IMR-90 (cell line): ENCODE measurements around the gene CD9. TPM values are rescaled to one million over a fixed set of nuclear protein-coding genes. Genes with fewer than 3 reads are reported as not detected.

Experiments
- ATAC-seq: fragments of 200-7000 bp; cut with Tn5 transposase; 2 replicates; pipeline ENCODE4 v1.9.1; 2020; ENCODE audit warnings: low read depth, mild to moderate bottlenecking, moderate library complexity
- BruUV-seq: library from RNA; stranded (reverse); fragments of 400-500 nt; replicated peaks from 2 replicates; lab custom pipeline; 2021; lab: Mats Ljungman, UMichigan
- CTCF ChIA-PET: fragments of 300-600 bp; formaldehyde crosslinking; extraction: SDS; loops from one replicate; lab custom pipeline; 2021; ENCODE audit warnings: antibody characterized with exemption; lab: Yijun Ruan, JAX
- POLR2A ChIA-PET: fragments of 300-600 bp; sonication (Branson Sonifier 250); formaldehyde crosslinking; loops from one replicate; lab custom pipeline; 2022; ENCODE audit warnings: antibody characterized with exemption; ENCODE audit not compliant: unreplicated experiment; lab: Charles Lee
- DNase-seq: peaks from one replicate; pipeline ENCODE4 v3.0.0; 2013
- H2AFZ ChIP-seq: replicated peaks from 2 replicates; pipeline ENCODE3; 2013; ENCODE audit warnings: low read length, mild to moderate bottlenecking; ENCODE audit not compliant: poor library complexity
- H2AK5ac ChIP-seq: 2 replicates; pipeline ENCODE4 v1.6.1; 2013; ENCODE audit warnings: low read depth, low read length, inconsistent platforms
- H2AK9ac ChIP-seq: replicated peaks from 2 replicates; pipeline ENCODE3; 2013; ENCODE audit warnings: mild to moderate bottlenecking, low read depth, low read length, moderate library complexity; ENCODE audit not compliant: poor library complexity
- H2BK120ac ChIP-seq: 2 replicates; pipeline ENCODE4 v1.6.1; 2013; ENCODE audit warnings: low read depth, low read length, inconsistent platforms
- H2BK15ac ChIP-seq: 3 replicates; pipeline ENCODE4 v1.6.1; 2013; ENCODE audit warnings: low read depth, low read length, inconsistent platforms
- H2BK20ac ChIP-seq: 2 replicates; pipeline ENCODE4 v1.6.1; 2013; ENCODE audit warnings: low read depth, mild to moderate bottlenecking, inconsistent platforms, low read length, moderate library complexity
- H2BK5ac ChIP-seq: 2 replicates; pipeline ENCODE4 v1.6.1; 2013; ENCODE audit warnings: mild to moderate bottlenecking, low read depth, low read length, inconsistent platforms; ENCODE audit not compliant: poor library complexity, severe bottlenecking
- H3K14ac ChIP-seq: replicated peaks from 2 replicates; pipeline ENCODE4 v1.6.1; 2013; ENCODE audit warnings: low read depth, low read length, inconsistent platforms
- H3K18ac ChIP-seq: 2 replicates; pipeline ENCODE4 v1.6.1; 2013; ENCODE audit warnings: low read depth, low read length, control low read depth
- H3K23ac ChIP-seq: 2 replicates; pipeline ENCODE4 v1.6.1; 2013; ENCODE audit warnings: low read depth, low read length, inconsistent platforms
- H3K27ac ChIP-seq: 2 replicates; pipeline ENCODE4 v1.5.1; 2013; ENCODE audit warnings: mild to moderate bottlenecking, control low read depth, low read length; ENCODE audit not compliant: insufficient read depth
- H3K27me3 ChIP-seq: 2 replicates; pipeline ENCODE4 v1.6.1; 2013; ENCODE audit warnings: low read length; ENCODE audit not compliant: control insufficient read depth, insufficient read depth
- H3K36me3 ChIP-seq: 2 replicates; pipeline ENCODE4 v1.6.1; 2013; ENCODE audit warnings: low read length, mixed read lengths; ENCODE audit not compliant: control insufficient read depth, insufficient read depth
- H3K4ac ChIP-seq: 2 replicates; pipeline ENCODE4 v1.6.1; 2013; ENCODE audit warnings: low read depth, low read length, inconsistent platforms
- H3K4me1 ChIP-seq: 2 replicates; pipeline ENCODE4 v1.6.1; 2013; ENCODE audit warnings: low read length, mixed read lengths; ENCODE audit not compliant: control insufficient read depth, insufficient read depth
- H3K4me2 ChIP-seq: 2 replicates; pipeline ENCODE4 v1.6.1; 2013; ENCODE audit warnings: low read depth, mild to moderate bottlenecking, control low read depth, low read length, moderate library complexity
- H3K4me3 ChIP-seq: 2 replicates; pipeline ENCODE4 v1.5.1; 2013; ENCODE audit warnings: low read depth, mild to moderate bottlenecking, control low read depth, low read length, moderate library complexity; ENCODE audit not compliant: insufficient read depth
- H3K56ac ChIP-seq: 2 replicates; pipeline ENCODE4 v1.6.1; 2013; ENCODE audit warnings: low read length, inconsistent platforms; ENCODE audit not compliant: insufficient read depth; ENCODE audit errors: extremely low read depth
- H3K79me1 ChIP-seq, 2 experiments: 2 replicates each; pipeline ENCODE4 v1.6.1; 2013; ENCODE audit warnings: low read length in 2 of 2, inconsistent platforms in 1 of 2, low read depth in 1 of 2
- H3K9ac ChIP-seq: 2 replicates; pipeline ENCODE4 v1.6.1; 2013; ENCODE audit warnings: low read depth, low read length, control low read depth
- H3K9me1 ChIP-seq: 2 replicates; pipeline ENCODE4 v1.6.1; 2013; ENCODE audit warnings: low read length, inconsistent platforms; ENCODE audit not compliant: insufficient read depth
- H3K9me3 ChIP-seq: 2 replicates; pipeline ENCODE4 v1.6.1; 2013; ENCODE audit warnings: low read length; ENCODE audit not compliant: control insufficient read depth, insufficient read depth
- H4K20me1 ChIP-seq: 2 replicates; pipeline ENCODE4 v1.6.1; 2013; ENCODE audit warnings: low read length, inconsistent platforms; ENCODE audit not compliant: insufficient read depth
- H4K5ac ChIP-seq: 2 replicates; pipeline ENCODE4 v1.6.1; 2013; ENCODE audit warnings: mild to moderate bottlenecking, low read depth, low read length, control low read depth
- H4K8ac ChIP-seq, 2 experiments: 2 replicates each; pipeline ENCODE4 v1.6.1; 2013; ENCODE audit warnings: low read depth in 2 of 2, low read length in 2 of 2, control low read depth in 1 of 2, inconsistent platforms in 1 of 2
- H4K91ac ChIP-seq: 2 replicates; pipeline ENCODE4 v1.6.1; 2013; ENCODE audit warnings: low read depth, low read length, inconsistent platforms; ENCODE audit not compliant: insufficient read depth
- BHLHE40 ChIP-seq: fragments of 150-350 bp; IDR thresholded peaks from 2 replicates; pipeline ENCODE4 v1.6.1; 2016; ENCODE audit warnings: mild to moderate bottlenecking, low read depth, low read length
- FOS ChIP-seq: fragments of 150-350 bp; IDR thresholded peaks from 2 replicates; pipeline ENCODE4 v1.6.1; 2016; ENCODE audit warnings: low read depth, low read length
- MAZ ChIP-seq: IDR thresholded peaks from 2 replicates; pipeline ENCODE4 v1.6.1; 2012; ENCODE audit warnings: low read depth, mild to moderate bottlenecking, low read length, improper control_type of control experiment, moderate library complexity, borderline replicate concordance
- NFE2L2 ChIP-seq: fragments of 150-350 bp; IDR thresholded peaks from 2 replicates; pipeline ENCODE4 v1.6.1; 2016; ENCODE audit warnings: low read depth, mild to moderate bottlenecking, low read length
- RCOR1 ChIP-seq: IDR thresholded peaks from 2 replicates; pipeline ENCODE4 v1.6.1; 2012; ENCODE audit warnings: mild to moderate bottlenecking, low read length, improper control_type of control experiment; ENCODE audit not compliant: insufficient replicate concordance
- SMC3 ChIP-seq: fragments of 150-350 bp; IDR thresholded peaks from 2 replicates; pipeline ENCODE4 v1.6.1; 2016; ENCODE audit warnings: low read depth, mild to moderate bottlenecking, antibody characterized with exemption, low read length, moderate library complexity
- WGBS, 2 experiments: methylation state at CpG; one replicate each; pipeline versions ENCODE4 v1.1.5 to v1.1.7; 2013; ENCODE audit warnings: missing lambda C conversion rate in 2 of 2; ENCODE audit not compliant: insufficient read length in 1 of 2; ENCODE audit errors: extremely low coverage in 2 of 2; 5-methylcytosine and 5-hydroxymethylcytosine counted together
- dilution Hi-C: fragments of 300-500 bp; cut with HindIII; formaldehyde crosslinking; loops from one replicate; pipeline ENCODE4 v1.14.3; 2018; ENCODE audit warnings: low sequenced_read_pairs; ENCODE audit not compliant: unreplicated experiment
- in situ Hi-C: fragments of 300-500 bp; cut with MboI; formaldehyde crosslinking; loops from 3 replicates; pipeline ENCODE4 v1.14.3; 2019; ENCODE audit warnings: low sequenced_read_pairs, inconsistent platforms, mixed read lengths
- intact Hi-C: fragments of 100-400 bp; cut with micrococcal nuclease; formaldehyde crosslinking; loops from 2 replicates; pipeline ENCODE4 v1.10.0; 2022
- polyA plus RNA-seq, 3 experiments: library from polyadenylated mRNA; depleted of rRNA; stranded (reverse); fragments of >200 nt; gene quantifications; 2 replicates each; pipeline ENCODE4 v1.2.3, GENCODE V29; 2012; ENCODE audit warnings: low replicate concordance in 1 of 3
- total RNA-seq: library from RNA; depleted of rRNA; stranded (reverse); fragments of >200 nt; gene quantifications from 2 replicates; pipeline ENCODE4 v1.2.3, GENCODE V29; 2012
- TF ChIP-seq, protein P1 (sequence below): conservative IDR thresholded peaks from 2 replicates; pipeline ENCODE4 v1.5.1; 2012; ENCODE audit warnings: mild to moderate bottlenecking, low read depth, low read length, improper control_type of control experiment
- TF ChIP-seq, protein P2 (sequence below): fragments of 150-350 bp; IDR thresholded peaks from 2 replicates; pipeline ENCODE4 v1.6.1; 2017; ENCODE audit warnings: mild to moderate bottlenecking, antibody characterized with exemption, low read length, low read depth
- TF ChIP-seq, protein P3 (sequence below): fragments of 150-350 bp; IDR thresholded peaks from 2 replicates; pipeline ENCODE4 v1.6.1; 2016; ENCODE audit warnings: low read depth, mild to moderate bottlenecking, low read length, moderate library complexity, borderline replicate concordance

The CD9 gene
- total and polyA plus RNA-seq, 2 of the 4 experiments (the other 2 are of a cell fraction): 48.8 to 70.9 TPM

DNA sequence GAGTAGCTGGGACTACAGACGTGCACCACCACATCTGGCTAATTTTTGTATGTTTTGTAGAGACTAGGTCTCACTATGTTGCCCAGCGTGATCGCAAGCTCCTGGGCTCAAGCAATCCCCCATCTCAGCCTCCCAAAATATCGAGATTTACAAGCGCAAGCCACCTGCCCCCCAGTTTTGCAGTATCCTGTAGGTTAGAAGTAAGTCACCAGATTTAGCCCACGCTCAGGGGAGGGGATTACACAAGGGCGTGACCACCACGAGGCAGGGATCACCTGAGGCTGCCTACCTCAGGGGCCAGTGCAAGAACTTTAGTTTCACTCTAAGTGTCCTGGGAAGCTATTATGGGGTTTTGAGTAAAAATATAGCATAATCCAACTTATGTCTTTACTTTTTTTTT, 71.1 kb downstream of the CD9 start:
- Histone ChIP-seq H4K20me1 (no peaks in the 10 kb centered on the region), H4K5ac (no peak overlapping the region), H3K4me2 (no peak overlapping the region), H3K27me3 (no peaks in the 10 kb centered on the region), H3K9ac (no peak overlapping the region), H3K56ac (no peak overlapping the region), H2AK5ac (no peak overlapping the region), H2BK20ac (no peak overlapping the region), H3K9me1 (peaks cover 6% of the 10 kb centered on the region; the same call in 1 of the 2 replicates), H3K4ac (no peak overlapping the region), H2AK9ac (no peak overlapping the region), H3K79me1 (no peaks in the 10 kb centered on the region), H2BK5ac (no peak overlapping the region), H3K14ac (no peak overlapping the region), H3K18ac (no peak overlapping the region), H4K91ac (no peak overlapping the region), H4K8ac (no peak overlapping the region), H2AFZ (no peak overlapping the region), H3K4me3 (no peak overlapping the region), H3K27ac (no peak overlapping the region), H3K9me3 (no peaks in the 10 kb centered on the region), H2BK15ac (no peak overlapping the region), H3K23ac (no peak overlapping the region), H3K4me1 (peaks cover 11% of the 10 kb centered on the region), H3K36me3 (no peaks in the 10 kb centered on the region), H2BK120ac (no peak overlapping the region)
- TF ChIP-seq, protein P1, sequence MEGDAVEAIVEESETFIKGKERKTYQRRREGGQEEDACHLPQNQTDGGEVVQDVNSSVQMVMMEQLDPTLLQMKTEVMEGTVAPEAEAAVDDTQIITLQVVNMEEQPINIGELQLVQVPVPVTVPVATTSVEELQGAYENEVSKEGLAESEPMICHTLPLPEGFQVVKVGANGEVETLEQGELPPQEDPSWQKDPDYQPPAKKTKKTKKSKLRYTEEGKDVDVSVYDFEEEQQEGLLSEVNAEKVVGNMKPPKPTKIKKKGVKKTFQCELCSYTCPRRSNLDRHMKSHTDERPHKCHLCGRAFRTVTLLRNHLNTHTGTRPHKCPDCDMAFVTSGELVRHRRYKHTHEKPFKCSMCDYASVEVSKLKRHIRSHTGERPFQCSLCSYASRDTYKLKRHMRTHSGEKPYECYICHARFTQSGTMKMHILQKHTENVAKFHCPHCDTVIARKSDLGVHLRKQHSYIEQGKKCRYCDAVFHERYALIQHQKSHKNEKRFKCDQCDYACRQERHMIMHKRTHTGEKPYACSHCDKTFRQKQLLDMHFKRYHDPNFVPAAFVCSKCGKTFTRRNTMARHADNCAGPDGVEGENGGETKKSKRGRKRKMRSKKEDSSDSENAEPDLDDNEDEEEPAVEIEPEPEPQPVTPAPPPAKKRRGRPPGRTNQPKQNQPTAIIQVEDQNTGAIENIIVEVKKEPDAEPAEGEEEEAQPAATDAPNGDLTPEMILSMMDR: no peak
- TF ChIP-seq, protein P2, sequence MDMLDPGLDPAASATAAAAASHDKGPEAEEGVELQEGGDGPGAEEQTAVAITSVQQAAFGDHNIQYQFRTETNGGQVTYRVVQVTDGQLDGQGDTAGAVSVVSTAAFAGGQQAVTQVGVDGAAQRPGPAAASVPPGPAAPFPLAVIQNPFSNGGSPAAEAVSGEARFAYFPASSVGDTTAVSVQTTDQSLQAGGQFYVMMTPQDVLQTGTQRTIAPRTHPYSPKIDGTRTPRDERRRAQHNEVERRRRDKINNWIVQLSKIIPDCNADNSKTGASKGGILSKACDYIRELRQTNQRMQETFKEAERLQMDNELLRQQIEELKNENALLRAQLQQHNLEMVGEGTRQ: no peak
- TF ChIP-seq NFE2L2: no peak
- TF ChIP-seq MAZ: no peak
- no peak for TF ChIP-seq FOS
- no peak for TF ChIP-seq RCOR1
- TF ChIP-seq, protein P3, sequence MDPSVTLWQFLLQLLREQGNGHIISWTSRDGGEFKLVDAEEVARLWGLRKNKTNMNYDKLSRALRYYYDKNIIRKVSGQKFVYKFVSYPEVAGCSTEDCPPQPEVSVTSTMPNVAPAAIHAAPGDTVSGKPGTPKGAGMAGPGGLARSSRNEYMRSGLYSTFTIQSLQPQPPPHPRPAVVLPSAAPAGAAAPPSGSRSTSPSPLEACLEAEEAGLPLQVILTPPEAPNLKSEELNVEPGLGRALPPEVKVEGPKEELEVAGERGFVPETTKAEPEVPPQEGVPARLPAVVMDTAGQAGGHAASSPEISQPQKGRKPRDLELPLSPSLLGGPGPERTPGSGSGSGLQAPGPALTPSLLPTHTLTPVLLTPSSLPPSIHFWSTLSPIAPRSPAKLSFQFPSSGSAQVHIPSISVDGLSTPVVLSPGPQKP: no peak
- no peak for TF ChIP-seq BHLHE40
- TF ChIP-seq SMC3: no peak
- DNase-seq: no peak
- CTCF ChIA-PET: interaction anchor here (0.6 kb wide), 1 partner anchor 76 kb away, joined by 7 read pairs; no protein-coding TSS in a partner anchor
- dilution Hi-C loops: no loop called here
- BruUV-seq: no TSS peak
- in situ Hi-C loops: no loop called here
- WGBS, 2 experiments: no CpG with 5 or more reads among the region's 8 CpGs
- POLR2A ChIA-PET: no interaction called here
- intact Hi-C loops: no loop called here
- ATAC-seq: no peak
